IPS DF 6.9 (cell line): ENCODE data around the gene APP.

ENCODE experiments used
- DNase-seq: peaks from one replicate; pipeline ENCODE4 v3.0.0-alpha.2; 2013; ENCODE audit warnings: low read depth, low spot score
- H3K27ac ChIP-seq: one replicate; pipeline ENCODE4 v1.5.1; 2013; ENCODE audit warnings: low read length, control low read depth
- H3K27me3 ChIP-seq: 2 replicates; pipeline ENCODE4 v1.6.1; 2013; ENCODE audit warnings: mild to moderate bottlenecking, low read length; ENCODE audit not compliant: control insufficient read depth, insufficient read depth
- H3K36me3 ChIP-seq: 2 replicates; pipeline ENCODE4 v1.6.1; 2013; ENCODE audit warnings: low read length; ENCODE audit not compliant: control insufficient read depth, insufficient read depth
- H3K4me1 ChIP-seq: 2 replicates; pipeline ENCODE4 v1.6.1; 2013; ENCODE audit warnings: low read length; ENCODE audit not compliant: control insufficient read depth, insufficient read depth
- H3K4me3 ChIP-seq: 2 replicates; pipeline ENCODE4 v1.5.1; 2013; ENCODE audit warnings: mild to moderate bottlenecking, low read length
- H3K9me3 ChIP-seq: 2 replicates; pipeline ENCODE4 v1.6.1; 2013; ENCODE audit warnings: low read length, inconsistent platforms; ENCODE audit not compliant: control insufficient read depth, insufficient read depth
- WGBS: extraction: QIAGEN DNeasy Blood & Tissue Kit; methylation state at CpG from one replicate; pipeline ENCODE4 v1.1.7; 2013; ENCODE audit warnings: mixed read lengths, missing lambda C conversion rate; ENCODE audit not compliant: insufficient read length, insufficient coverage; 5-methylcytosine and 5-hydroxymethylcytosine counted together

Gene APP

DNA sequence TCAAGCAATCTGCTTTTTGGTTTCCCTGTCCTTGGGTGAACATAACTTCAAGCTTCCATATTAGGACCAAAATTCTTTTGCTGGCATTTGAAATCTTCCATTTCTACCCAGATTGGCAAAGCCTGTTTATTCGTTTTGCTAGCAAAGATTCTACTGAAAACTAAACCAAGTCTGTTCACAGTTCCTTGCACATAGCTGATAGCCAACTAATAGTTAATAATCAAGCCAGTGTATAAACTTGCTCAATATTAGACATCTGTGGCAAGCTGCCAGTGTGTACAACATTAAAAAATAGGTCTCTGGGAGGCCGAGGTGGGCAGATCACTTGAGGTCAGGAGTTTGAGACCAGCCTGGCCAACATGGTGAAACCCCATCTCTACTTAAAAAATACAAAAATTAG lies 6.3 kb downstream of the APP start:
- Histone ChIP-seq H3K9me3 (no peaks in the 10 kb centered on the region), H3K4me1 (peaks cover 1% of the 10 kb centered on the region; the same call in 1 of the 2 replicates), H3K27ac (no peak overlapping the region), H3K4me3 (no peak overlapping the region), H3K36me3 (no peaks in the 10 kb centered on the region), H3K27me3 (no peaks in the 10 kb centered on the region)
- no CpG with 5 or more reads among the region's 2 CpGs for WGBS
- DNase-seq = no peak

DNA sequence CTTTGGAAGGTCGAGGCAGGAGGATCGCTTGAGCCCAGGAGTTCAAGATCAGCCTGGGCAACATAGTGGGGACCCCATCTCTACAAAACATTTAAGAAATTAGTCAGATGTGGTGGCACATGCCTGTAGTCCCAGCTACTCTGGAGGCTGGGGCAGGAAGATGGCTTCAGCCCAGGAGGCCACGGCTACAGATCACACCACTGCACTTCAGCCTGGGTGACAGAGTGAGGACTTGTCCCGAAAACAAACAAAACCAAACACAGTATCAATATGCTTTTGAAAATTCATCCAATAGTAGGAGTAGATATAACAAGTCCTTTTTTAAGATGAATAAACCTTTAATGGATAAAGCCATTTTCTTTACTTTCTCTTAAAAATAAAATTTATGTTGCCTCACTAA lies 8.5 kb downstream of the APP start:
- no CpG with 5 or more reads among the region's 4 CpGs for WGBS
- no peak overlapping the region for H3K27ac ChIP-seq
- H3K4me3 ChIP-seq = no peak overlapping the region
- peaks cover 1% of the 10 kb centered on the region; the same call in 1 of the 2 replicates for H3K4me1 ChIP-seq
- no peaks in the 10 kb centered on the region for H3K9me3 ChIP-seq
- H3K27me3 ChIP-seq = no peaks in the 10 kb centered on the region
- H3K36me3 ChIP-seq = no peaks in the 10 kb centered on the region
- no peak for DNase-seq

DNA sequence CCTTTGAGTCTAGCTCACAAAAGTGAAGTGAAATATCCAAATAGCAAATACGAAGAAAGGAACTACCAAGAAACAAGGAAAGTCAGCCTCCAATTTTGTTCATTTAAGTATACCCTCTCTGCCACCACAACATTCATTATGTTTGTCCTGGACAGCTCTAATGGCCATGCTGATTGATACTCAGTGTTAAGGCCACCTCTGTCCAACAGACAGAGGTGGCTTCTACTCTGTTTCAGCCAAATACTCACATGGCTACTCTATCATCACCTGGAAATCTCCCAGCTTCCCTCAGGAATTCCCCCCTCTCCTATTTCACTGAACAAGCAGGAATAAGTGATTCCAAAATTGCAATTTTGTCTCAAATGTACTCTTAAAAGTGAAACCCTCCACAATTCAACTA lies 10.7 kb downstream of the APP start:
- no peak overlapping the region for H3K27ac ChIP-seq
- H3K27me3 ChIP-seq = no peaks in the 10 kb centered on the region
- no peak overlapping the region for H3K4me3 ChIP-seq
- no peaks in the 10 kb centered on the region for H3K9me3 ChIP-seq
- H3K4me1 ChIP-seq = no peaks in the 10 kb centered on the region; the same call in 1 of the 2 replicates
- H3K36me3 ChIP-seq = no peaks in the 10 kb centered on the region
- no peak for DNase-seq
- no CpG with 5 or more reads among the region's 1 CpG for WGBS

DNA sequence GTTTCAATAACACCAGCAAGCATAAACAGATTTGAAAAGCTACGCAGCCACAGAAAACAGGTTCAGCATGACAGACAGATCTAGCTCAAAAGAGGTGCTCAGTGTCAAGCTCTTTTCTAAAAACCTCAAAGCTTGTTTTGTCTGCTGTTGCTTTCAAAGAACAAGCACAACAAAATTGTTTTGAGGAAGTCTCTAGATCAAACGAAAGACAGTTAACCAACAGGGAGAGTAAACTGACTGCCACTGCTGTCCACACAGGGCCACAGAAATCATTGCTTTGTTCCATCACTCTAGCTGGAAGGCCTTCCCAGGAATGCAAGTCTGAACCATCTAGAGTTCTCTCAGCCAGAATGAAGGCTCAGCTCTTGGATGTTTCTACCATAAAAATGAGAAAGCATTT lies 12.8 kb downstream of the APP start:
- DNase-seq = no peak
- H3K27ac ChIP-seq = no peak overlapping the region
- H3K36me3 ChIP-seq = no peaks in the 10 kb centered on the region
- H3K4me3 ChIP-seq = no peak overlapping the region
- no peaks in the 10 kb centered on the region; the same call in 1 of the 2 replicates for H3K4me1 ChIP-seq
- no peaks in the 10 kb centered on the region for H3K9me3 ChIP-seq
- no peaks in the 10 kb centered on the region for H3K27me3 ChIP-seq
- WGBS = no CpG with 5 or more reads among the region's 2 CpGs

DNA sequence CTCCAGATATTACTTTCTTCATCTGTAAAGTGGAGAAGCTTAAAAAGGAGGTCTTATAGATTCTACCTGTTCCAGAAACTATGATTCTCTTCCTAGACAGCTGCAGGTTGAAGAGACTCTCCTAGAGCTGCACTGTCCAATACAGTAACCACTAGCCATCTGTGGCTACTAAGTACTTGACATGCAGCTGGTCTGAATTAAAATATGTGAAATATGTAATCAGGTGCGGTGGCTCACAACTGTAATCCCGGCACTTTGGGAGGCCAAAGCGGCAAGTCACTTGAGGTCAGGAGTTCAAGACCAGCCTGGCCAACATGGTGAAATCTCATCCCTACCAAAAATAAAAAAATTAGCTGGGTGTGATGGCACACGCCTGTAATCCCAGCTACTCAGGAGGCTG lies 15.8 kb downstream of the APP start:
- DNase-seq = no peak
- Histone ChIP-seq H3K9me3 (no peaks in the 10 kb centered on the region), H3K4me3 (no peak overlapping the region), H3K4me1 (no peaks in the 10 kb centered on the region; the same call in 1 of the 2 replicates), H3K27me3 (no peaks in the 10 kb centered on the region), H3K27ac (no peak overlapping the region), H3K36me3 (no peaks in the 10 kb centered on the region)
- WGBS = no CpG with 5 or more reads among the region's 4 CpGs

DNA sequence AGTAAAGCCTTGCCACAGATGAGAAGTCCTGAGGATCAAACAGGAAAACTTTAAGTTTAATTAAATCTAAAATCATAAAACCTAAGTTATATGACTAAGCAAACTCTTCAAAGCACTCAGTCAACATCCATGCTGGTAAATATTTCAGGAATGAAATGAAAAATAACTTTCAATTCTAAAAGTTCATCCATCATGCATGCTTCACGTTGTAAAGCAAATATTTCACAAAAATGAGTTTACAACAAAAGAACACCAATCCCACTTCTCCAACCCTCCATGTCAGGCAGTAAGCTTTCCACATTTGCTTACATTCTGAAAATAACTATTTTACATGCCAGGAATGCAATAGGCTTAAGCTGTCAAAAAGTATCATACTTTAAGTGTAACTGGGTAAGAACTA lies 16.8 kb downstream of the APP start:
- Histone ChIP-seq H3K9me3 (no peaks in the 10 kb centered on the region), H3K4me1 (no peaks in the 10 kb centered on the region; the same call in 1 of the 2 replicates), H3K27me3 (no peaks in the 10 kb centered on the region), H3K36me3 (no peaks in the 10 kb centered on the region), H3K4me3 (no peak overlapping the region), H3K27ac (no peak overlapping the region)
- no CpG with 5 or more reads among the region's 1 CpG for WGBS
- no peak for DNase-seq

DNA sequence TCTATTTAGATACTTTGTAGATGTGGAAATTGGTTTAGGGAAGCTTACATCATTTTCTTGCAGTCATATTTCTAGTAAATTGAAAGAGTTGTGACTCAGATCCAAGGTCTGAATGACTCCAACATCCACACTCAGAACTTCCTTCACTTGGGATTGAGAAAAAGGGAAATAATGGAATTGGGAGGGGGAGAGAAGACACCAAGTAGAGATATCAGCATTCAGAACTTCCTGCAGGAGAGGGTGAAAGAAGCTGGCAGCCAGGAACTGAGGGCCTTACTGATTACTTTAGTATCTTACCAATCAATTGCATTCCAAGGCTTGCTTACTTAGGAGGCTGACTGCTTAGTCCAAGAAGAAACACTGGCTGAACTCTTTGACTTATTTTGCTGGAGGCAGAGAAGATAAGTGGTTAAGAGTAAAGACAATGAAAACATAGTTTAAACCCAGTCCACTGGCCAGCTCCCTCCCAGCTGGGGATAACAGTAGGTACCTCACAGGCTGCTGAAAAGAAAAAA lies 21.7 kb downstream of the APP start:
- Histone ChIP-seq H3K4me1 (peaks cover 2% of the 10 kb centered on the region; the same call in 1 of the 2 replicates), H3K4me3 (no peak overlapping the region), H3K27me3 (no peaks in the 10 kb centered on the region), H3K9me3 (no peaks in the 10 kb centered on the region), H3K27ac (no peak overlapping the region), H3K36me3 (no peaks in the 10 kb centered on the region)
- no peak for DNase-seq

DNA sequence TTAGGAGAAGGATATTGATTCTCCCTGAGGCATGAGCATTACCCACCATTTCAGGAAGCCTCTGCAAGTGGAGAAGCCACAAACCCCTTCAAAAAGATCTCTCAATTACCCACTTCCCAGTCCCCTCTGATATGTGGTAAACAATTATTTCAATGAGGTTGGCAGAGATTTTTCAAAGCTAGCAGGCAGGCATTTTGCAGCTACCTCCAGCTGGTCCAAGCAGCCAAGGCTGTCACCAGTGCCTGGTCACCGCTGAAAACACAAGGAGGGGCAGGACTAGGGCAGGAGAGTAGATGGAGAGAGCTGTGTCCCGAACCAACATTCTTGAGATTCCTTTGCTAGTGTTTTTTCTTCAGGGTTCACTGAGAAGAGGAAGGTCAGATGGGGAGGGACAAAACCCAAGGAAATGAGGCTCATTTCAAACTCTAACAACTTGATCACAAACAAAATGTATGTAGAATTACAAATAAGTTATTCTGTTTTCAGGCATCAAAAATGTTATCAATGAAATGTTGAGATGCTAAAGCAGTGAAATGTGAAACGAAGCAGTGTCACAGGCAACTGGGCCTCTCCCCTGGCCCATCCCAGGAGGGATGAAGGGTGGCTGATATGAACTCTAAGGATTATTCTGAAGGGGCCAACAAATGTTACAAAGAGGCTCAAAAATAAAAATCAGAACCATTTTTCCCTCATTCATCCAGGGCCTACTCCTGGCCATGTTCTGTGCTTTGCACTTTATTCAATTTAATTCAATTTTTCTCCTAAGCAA lies 22.3 kb downstream of the APP start:
- Histone ChIP-seq H3K4me3 (no peak overlapping the region), H3K27ac (no peak overlapping the region), H3K4me1 (peaks cover 2% of the 10 kb centered on the region; the same call in 1 of the 2 replicates), H3K9me3 (no peaks in the 10 kb centered on the region), H3K27me3 (no peaks in the 10 kb centered on the region), H3K36me3 (no peaks in the 10 kb centered on the region)
- WGBS = no CpG with 5 or more reads among the region's 3 CpGs
- no peak for DNase-seq

DNA sequence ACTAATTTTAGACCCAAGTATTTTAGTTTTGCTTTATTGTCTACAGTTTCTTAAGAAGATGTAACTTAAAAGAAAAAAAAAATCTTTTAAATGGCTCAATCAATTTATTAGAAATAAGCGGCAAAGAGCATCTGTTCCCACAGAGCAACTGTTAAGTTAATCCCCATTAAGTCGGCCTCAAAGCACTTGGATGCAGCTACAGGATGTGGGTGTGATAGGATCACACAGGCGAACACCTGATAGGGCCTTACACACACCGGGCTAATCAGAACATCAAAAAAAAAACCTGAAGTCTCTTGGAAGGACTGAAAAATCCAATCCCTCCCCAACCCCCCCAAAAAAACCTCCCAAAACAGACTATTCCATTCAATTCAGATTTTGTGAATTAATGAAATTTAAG lies 23.0 kb downstream of the APP start:
- Histone ChIP-seq H3K4me3 (no peak overlapping the region), H3K9me3 (no peaks in the 10 kb centered on the region), H3K36me3 (no peaks in the 10 kb centered on the region), H3K27ac (no peak overlapping the region), H3K4me1 (peaks cover 2% of the 10 kb centered on the region; the same call in 1 of the 2 replicates), H3K27me3 (no peaks in the 10 kb centered on the region)
- WGBS = no CpG with 5 or more reads among the region's 4 CpGs
- no peak for DNase-seq

DNA sequence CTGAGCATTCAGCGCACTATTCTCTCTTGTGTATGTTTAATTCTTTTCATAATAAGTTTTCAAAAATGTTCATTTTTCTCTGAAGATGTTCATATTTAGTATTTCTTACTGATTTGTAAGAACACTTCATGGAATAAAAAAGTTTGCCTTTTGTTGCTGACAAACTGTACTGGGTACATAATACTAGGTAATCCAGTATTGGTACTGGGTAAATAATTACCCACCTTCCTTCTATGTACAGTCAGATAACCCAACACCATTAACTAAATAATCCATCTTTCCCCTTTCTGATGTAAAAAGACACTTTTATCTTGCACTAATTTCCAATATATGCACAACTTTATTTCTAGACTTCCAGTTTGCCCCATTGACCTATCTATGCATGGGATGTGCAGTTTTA lies 23.9 kb downstream of the APP start:
- Histone ChIP-seq H3K27me3 (no peaks in the 10 kb centered on the region), H3K4me1 (peaks cover 2% of the 10 kb centered on the region; the same call in 1 of the 2 replicates), H3K36me3 (no peaks in the 10 kb centered on the region), H3K4me3 (no peak overlapping the region), H3K9me3 (no peaks in the 10 kb centered on the region), H3K27ac (no peak overlapping the region)
- no CpG with 5 or more reads among the region's 1 CpG for WGBS
- DNase-seq = no peak

DNA sequence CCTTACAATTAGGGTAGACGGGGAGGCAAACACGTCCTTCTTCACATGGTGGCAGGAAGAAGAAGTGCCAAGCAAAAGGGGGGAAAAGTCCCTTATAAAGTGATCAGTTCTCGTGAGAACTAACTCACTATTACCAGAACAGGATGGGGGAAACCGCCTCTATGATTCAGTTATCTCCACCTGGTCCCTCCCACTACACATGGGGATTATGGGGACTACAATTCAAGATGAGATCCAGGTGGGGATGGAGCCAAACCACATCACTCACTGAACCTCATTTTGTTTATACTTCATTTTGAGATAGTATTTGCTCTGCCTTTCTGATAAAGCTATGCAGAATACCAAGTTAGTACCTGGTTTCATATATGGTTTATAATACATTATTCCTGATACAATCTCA lies 26.5 kb downstream of the APP start:
- no peak for DNase-seq
- no peaks in the 10 kb centered on the region for H3K27me3 ChIP-seq
- no peak overlapping the region for H3K27ac ChIP-seq
- no CpG with 5 or more reads among the region's 4 CpGs for WGBS
- no peaks in the 10 kb centered on the region for H3K9me3 ChIP-seq
- no peaks in the 10 kb centered on the region for H3K36me3 ChIP-seq
- no peak overlapping the region for H3K4me3 ChIP-seq
- H3K4me1 ChIP-seq = peaks cover 4% of the 10 kb centered on the region
